IgD-negative memory B cell (primary cell): ENCODE measurements around the gene GBP2. TPM values are rescaled to one million over a fixed set of nuclear protein-coding genes. Genes with fewer than 3 reads are reported as not detected.
A peak's percentile ranks its signal among the peaks of the same experiment; 100 is the strongest.

ENCODE experiments used
- H3K27ac Mint-ChIP-seq, 3 donors: one replicate each; pipeline ENCODE4 v1.8.0; 2020 to 2022; ENCODE audit warnings: mild to moderate bottlenecking in 3 of 3, mixed read lengths in 3 of 3, moderate library complexity in 1 of 3
- H3K27me3 Mint-ChIP-seq: one replicate; pipeline ENCODE4 v1.8.0; 2021; ENCODE audit warnings: mixed read lengths
- H3K36me3 Mint-ChIP-seq: one replicate; pipeline ENCODE4 v1.8.0; 2020; ENCODE audit warnings: mild to moderate bottlenecking, mixed read lengths
- H3K4me1 Mint-ChIP-seq, 3 donors: one replicate each; pipeline ENCODE4 v1.8.0; 2020 to 2022; ENCODE audit warnings: mixed read lengths in 3 of 3, mild to moderate bottlenecking in 1 of 3
- H3K4me3 Mint-ChIP-seq, 4 donors: one replicate each; pipeline ENCODE4 v1.8.0; 2020 to 2022; ENCODE audit warnings: mild to moderate bottlenecking in 4 of 4, mixed read lengths in 4 of 4, moderate library complexity in 3 of 4
- H3K9me3 Mint-ChIP-seq, 3 donors: one replicate each; pipeline ENCODE4 v1.8.0; 2020 to 2021; ENCODE audit warnings: mixed read lengths in 3 of 3, mild to moderate bottlenecking in 1 of 3
- polyA plus RNA-seq: library from polyadenylated mRNA; unstranded; fragments of 300-500 nt; fragmentation: Illumina TruSeq; gene quantifications from one replicate; pipeline ENCODE4 v1.2.3, GENCODE V29; 2021

GBP2 gene, protein sequence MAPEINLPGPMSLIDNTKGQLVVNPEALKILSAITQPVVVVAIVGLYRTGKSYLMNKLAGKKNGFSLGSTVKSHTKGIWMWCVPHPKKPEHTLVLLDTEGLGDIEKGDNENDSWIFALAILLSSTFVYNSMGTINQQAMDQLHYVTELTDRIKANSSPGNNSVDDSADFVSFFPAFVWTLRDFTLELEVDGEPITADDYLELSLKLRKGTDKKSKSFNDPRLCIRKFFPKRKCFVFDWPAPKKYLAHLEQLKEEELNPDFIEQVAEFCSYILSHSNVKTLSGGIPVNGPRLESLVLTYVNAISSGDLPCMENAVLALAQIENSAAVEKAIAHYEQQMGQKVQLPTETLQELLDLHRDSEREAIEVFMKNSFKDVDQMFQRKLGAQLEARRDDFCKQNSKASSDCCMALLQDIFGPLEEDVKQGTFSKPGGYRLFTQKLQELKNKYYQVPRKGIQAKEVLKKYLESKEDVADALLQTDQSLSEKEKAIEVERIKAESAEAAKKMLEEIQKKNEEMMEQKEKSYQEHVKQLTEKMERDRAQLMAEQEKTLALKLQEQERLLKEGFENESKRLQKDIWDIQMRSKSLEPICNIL
- 9.4 TPM for polyA plus RNA-seq

DNA sequence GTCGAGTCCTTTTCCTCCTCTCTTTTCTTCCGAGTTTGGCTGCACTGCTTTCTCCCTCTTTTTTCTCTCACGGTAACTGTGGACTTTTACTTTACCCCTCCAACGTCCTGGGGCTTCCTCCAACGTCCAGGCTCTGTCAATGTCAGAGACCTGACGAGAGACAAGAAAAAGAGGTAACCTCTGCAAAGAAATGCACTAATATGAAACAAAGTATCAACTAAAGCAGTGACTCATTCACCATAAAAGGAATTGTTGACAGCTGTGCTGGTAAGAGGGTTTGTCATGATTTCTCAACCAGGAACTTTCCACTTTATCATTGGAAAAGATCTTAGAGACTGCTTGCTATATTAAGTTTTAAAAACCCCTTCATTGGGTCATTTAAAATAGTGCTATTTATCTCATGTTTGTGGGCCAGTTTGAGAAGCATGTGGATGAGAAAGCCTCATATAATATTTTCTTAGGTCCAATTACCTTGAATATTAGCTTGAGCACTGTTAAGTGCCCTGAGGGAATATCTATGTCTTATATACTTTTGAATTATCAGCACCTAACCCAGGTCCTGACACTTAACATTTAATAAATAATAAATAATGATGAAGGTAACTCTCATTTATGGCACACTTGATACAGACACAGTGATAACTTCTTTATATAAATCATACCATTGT, at the start of gene GBP2:
TSS of gene GBP2 (minus strand) at position 202 of the 668 bp plus-strand sequence. CDS start 4,148 bp downstream, outside the sequence.
- Mint-ChIP-seq H3K4me1 (peaks cover 33 to 49% (median 44%) of the 10 kb centered on the region in 3 donors), H3K4me3 (peak within 1 kb of the TSS; percentile 82 to 95 (median 92)), H3K27ac (peak within 1 kb of the TSS; percentile 73 to 95 (median 90)), H3K9me3 (no peaks in the 10 kb centered on the region), H3K27me3 (no peaks in the 10 kb centered on the region), H3K36me3 (peaks cover 3% of the 10 kb centered on the region)

DNA sequence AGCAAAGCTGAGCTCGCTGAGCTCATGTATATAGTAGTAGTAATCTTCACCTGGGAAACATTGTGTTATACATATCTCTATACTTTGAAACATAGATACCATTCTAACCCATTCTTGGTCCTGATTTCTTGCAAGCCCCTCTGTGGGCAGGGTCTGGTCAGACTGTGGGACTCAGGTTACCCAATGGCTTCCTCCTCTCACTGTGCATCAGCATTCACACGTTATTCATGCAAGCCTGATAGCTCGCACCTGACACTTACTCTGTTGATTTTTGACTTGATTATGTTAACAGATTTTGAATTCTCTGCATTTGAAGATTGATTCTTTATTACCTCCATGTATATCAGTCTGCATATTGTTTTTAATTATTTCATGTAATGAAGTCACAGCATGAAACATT, 48.6 kb upstream of the GBP2 start:
- no peak overlapping the region for H3K27ac Mint-ChIP-seq
- no peaks in the 10 kb centered on the region for H3K27me3 Mint-ChIP-seq
- peaks cover 7 to 9% (median 8%) of the 10 kb centered on the region in 3 donors for H3K4me1 Mint-ChIP-seq
- no peaks in the 10 kb centered on the region for H3K36me3 Mint-ChIP-seq
- H3K4me3 Mint-ChIP-seq: no peak overlapping the region
- H3K9me3 Mint-ChIP-seq: peaks cover 0 to 3% (median 0%) of the 10 kb centered on the region in 3 donors

DNA sequence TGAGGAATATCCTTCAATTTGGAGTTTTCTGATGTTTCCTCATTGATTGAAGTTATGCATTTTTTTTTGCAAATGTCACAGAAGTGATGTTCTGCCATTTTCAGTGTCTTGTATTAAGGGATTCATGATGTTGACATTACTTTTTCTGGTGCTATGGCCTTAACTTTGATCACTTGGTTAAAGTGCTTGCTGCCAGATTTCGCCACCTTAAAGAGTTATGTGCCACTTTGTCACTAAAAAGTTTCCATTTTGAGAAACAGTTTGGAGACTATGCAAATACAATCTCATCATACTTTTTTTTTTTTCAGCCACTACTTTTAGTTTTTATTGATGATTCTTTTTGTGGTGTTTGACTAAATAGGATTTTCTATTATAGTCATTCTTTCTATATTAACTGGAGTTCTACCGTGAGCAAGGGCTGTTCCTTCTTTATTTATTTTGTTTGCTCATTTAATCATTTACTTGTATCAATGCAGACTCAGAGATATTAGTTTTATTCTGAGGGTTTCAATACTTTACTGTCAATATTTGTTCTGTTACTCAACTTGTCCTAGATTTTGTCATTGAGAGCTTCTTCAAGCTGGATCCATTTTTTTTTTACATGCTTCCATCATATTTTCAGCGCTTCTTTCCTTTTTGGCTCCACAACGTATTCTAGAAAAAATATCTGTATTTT, 46.7 kb upstream of the GBP2 start:
- peaks cover 7 to 9% (median 8%) of the 10 kb centered on the region in 3 donors for H3K4me1 Mint-ChIP-seq
- no peaks in the 10 kb centered on the region for H3K36me3 Mint-ChIP-seq

DNA sequence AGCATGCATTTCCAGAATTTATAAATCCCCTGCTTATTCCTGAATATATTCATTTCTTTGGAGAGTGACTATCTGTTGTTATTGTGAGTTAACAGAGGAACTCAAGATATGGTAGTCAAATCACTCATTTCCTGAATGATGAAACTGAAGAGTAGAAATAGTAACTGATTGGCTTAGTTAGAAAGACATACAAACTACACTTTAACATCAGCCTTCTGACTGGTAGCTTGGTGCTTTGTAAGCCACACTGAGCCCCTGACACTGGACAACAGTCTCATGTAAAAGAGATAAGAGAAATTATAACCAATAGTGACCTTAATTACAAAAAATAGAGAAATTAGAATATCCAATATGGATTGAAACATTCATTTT, 45.1 kb upstream of the GBP2 start:
- peak overlapping the region in 1 of 4 donors; percentile 76 for H3K4me3 Mint-ChIP-seq
- H3K27ac Mint-ChIP-seq: no peak overlapping the region
- H3K4me1 Mint-ChIP-seq: peaks cover 8 to 12% (median 12%) of the 10 kb centered on the region in 3 donors
- peaks cover 0 to 3% (median 0%) of the 10 kb centered on the region in 3 donors for H3K9me3 Mint-ChIP-seq
- no peaks in the 10 kb centered on the region for H3K36me3 Mint-ChIP-seq
- H3K27me3 Mint-ChIP-seq: no peaks in the 10 kb centered on the region

More for the DNA sequence above, 46.7 kb upstream of the GBP2 start:
- Mint-ChIP-seq H3K27me3 (no peaks in the 10 kb centered on the region), H3K27ac (no peak overlapping the region), H3K9me3 (peaks cover 0 to 3% (median 0%) of the 10 kb centered on the region in 3 donors), H3K4me3 (no peak overlapping the region)

DNA sequence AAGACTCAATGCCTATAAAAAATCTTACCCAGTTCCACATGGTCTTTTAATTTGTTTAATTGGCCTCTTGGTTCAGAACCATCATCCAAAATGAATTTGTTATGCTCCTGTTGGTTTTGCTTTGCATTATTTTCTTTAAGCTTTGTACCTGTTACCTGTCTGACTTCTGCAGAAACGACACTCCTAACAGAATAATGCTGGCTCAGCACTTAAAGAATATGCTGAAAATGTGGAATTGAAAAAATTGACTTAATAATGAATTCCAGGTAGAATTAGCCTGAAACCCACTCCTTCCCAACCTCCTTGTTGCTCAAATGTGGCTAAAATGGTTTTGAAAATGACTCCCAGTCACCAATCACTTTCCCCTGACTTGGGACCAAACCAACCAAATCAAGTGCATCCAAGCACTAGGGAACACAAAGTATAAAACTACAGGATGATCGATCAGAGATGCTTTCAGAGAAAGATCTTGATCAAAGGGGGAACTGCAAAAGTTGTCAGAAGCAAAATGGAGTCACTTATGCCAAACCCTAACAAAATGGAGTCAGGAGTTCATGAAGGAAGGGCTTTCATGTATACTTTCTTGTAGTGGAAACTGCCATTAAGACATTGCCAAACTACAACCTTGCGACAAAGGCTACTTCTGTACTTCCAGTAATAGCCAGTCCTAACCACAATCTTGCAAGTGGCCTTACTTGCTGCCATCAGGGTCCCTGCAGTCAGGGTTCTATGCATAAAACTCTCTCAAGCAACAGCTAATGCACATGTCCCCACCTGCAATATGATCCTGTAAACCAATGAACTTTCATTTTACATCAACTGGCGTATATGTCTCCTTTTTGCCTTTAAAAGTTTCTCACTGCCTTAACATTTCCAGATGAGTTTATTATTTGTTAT, 44.5 kb upstream of the GBP2 start:
- peak overlapping the region in 1 of 4 donors; percentile 76 for H3K4me3 Mint-ChIP-seq
- no peaks in the 10 kb centered on the region for H3K36me3 Mint-ChIP-seq
- no peaks in the 10 kb centered on the region for H3K27me3 Mint-ChIP-seq
- H3K27ac Mint-ChIP-seq: no peak overlapping the region
- peaks cover 8 to 12% (median 12%) of the 10 kb centered on the region in 3 donors for H3K4me1 Mint-ChIP-seq
- H3K9me3 Mint-ChIP-seq: peaks cover 0 to 3% (median 0%) of the 10 kb centered on the region in 3 donors

DNA sequence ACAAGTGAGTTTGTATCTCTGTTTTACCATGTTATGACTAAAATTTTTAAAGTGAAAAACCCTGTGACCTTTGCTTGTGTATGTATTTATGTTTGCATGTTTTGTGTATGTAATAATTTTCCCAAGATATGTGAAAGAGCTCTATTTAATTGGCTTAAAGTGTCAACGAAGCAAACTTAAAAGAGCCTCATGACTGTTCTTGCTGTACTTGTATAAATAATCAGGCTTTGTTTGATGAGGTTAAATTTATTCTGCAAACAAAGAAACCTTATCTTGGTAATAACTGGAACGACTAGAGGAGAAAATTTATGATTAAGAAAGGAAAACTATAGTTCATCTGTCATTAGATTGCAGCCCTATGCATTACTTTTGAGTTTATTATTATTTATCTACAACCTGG, 43.3 kb upstream of the GBP2 start:
- H3K27ac Mint-ChIP-seq: no peak overlapping the region
- no peak overlapping the region for H3K4me3 Mint-ChIP-seq
- peaks cover 2% of the 10 kb centered on the region for H3K27me3 Mint-ChIP-seq
- H3K9me3 Mint-ChIP-seq: peaks cover 0 to 3% (median 0%) of the 10 kb centered on the region in 3 donors
- peaks cover 8 to 12% (median 12%) of the 10 kb centered on the region in 3 donors for H3K4me1 Mint-ChIP-seq
- no peaks in the 10 kb centered on the region for H3K36me3 Mint-ChIP-seq

DNA sequence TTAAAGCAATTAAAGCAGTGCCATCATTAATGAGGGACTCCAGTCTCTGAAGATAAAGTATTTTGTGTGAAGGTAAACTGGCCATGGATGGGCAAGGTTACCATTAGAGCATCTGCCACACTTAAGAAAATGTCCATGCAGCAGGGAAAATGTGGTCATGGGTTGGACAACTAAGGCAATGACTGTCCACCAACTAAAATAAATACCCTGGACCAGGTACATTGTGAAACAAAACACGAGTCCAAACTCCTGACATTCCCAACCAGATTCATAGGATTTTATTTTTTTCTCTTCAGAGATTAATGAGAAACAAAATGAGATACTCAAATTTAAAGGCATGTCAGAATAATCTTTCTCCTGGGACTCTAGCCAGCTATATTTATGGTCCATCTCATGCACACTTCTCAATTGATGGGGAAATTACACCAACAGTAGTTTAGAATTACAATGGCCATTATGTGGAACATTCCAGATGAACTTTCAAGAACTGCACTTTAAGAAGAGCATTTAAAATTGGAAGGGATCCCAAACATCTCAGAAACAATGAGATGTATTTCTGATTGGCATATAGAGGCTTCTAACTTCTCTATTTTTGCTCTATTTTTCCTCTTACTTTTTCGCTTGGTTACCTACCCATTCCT, 41.8 kb upstream of the GBP2 start:
- Mint-ChIP-seq H3K9me3 (no peaks in the 10 kb centered on the region), H3K27me3 (peaks cover 2% of the 10 kb centered on the region), H3K36me3 (no peaks in the 10 kb centered on the region), H3K4me3 (no peak overlapping the region), H3K4me1 (peaks cover 8 to 12% (median 12%) of the 10 kb centered on the region in 3 donors), H3K27ac (no peak overlapping the region)

DNA sequence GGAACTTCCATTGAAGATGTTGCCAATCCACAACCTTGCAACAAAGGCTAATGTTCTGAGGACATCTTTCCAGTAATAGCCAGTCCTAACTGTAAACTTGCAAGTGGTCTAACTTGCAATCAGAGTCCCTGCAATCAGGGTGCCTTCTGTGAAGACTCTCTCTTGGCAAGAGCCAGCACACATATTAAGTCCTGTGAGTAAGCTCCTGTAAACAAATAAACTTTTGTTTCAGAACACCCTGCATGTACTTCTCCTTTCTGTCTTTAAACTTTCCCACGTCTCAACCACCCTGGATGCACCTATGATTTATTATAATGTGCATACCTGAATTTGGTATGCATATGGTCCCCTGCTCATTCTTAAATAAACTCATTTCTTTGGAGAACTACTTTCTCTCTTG, 40.8 kb upstream of the GBP2 start:
- Mint-ChIP-seq H3K4me3 (no peak overlapping the region), H3K9me3 (no peaks in the 10 kb centered on the region), H3K36me3 (no peaks in the 10 kb centered on the region), H3K27ac (no peak overlapping the region), H3K27me3 (peaks cover 2% of the 10 kb centered on the region), H3K4me1 (peaks cover 3 to 14% (median 12%) of the 10 kb centered on the region in 3 donors)

DNA sequence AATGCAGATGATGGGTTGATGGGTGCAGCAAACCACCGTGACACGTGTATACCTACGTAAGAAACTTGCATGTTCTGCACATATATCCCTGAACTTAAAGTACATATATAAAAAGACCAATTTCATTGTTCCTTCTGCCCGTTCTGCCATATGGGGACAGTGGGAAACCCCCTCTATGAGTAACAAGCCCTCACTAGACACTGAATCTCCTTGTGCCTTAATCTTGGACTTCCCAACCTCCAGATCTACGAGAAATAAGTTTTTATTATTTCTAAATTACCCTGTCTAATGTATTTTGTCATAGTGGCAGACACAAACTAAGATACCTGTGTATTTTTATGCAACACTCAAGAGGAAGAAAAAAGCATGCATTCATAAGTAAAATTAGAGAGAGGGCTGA, 39.9 kb upstream of the GBP2 start:
- Mint-ChIP-seq H3K4me1 (peaks cover under 1 to 9% (median 6%) of the 10 kb centered on the region in 3 donors), H3K9me3 (peaks cover 0 to 3% (median 2%) of the 10 kb centered on the region in 3 donors), H3K36me3 (no peaks in the 10 kb centered on the region), H3K27ac (no peak overlapping the region), H3K4me3 (no peak overlapping the region), H3K27me3 (peaks cover 2% of the 10 kb centered on the region)

DNA sequence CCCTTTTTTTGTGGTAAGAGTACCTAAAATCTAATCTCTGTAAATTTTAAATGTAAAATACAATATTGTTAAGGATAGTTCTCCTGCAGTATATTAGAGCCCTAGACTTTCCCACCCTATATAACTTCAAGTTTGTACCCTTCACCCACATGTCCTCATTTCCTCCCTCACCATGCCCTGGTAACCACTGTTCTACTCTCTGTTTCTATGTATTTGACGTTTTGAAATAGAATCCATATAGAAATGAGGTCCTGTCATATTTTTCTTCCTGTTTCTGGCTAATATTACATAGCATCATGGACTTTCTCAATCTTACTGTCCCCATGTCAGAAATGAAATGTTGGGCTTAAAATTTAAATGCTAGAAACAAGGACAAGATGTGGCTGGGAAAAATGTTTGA, 25.1 kb upstream of the GBP2 start:
- no peak overlapping the region for H3K4me3 Mint-ChIP-seq
- H3K4me1 Mint-ChIP-seq: peaks cover 0 to 4% (median 1%) of the 10 kb centered on the region in 3 donors
- H3K27ac Mint-ChIP-seq: no peak overlapping the region
- H3K36me3 Mint-ChIP-seq: peaks cover 3% of the 10 kb centered on the region
- H3K27me3 Mint-ChIP-seq: peaks cover 7% of the 10 kb centered on the region
- H3K9me3 Mint-ChIP-seq: peaks cover under 1 to 3% (median 1%) of the 10 kb centered on the region in 3 donors

DNA sequence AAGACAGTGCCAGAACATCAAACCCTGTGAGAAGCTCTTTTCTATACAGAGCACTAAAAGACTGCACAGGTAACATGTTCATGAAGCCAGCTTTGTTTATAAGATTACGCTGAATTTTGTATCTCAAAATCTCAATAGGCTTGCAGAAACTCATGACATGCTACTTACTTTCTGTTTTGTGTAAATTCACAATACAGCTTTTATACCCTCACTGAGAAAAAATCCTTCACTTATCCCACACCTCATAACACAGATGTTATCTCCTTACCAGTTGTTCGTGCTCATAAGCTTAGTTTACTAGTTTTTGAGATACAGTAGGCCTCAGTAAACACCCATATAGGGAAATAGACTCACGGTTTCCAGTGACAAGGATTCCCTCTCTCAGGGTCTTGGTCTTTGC, 24.1 kb upstream of the GBP2 start:
- no peak overlapping the region for H3K4me3 Mint-ChIP-seq
- peaks cover 7% of the 10 kb centered on the region for H3K27me3 Mint-ChIP-seq
- peaks cover 0 to 4% (median 1%) of the 10 kb centered on the region in 3 donors for H3K4me1 Mint-ChIP-seq
- no peak overlapping the region for H3K27ac Mint-ChIP-seq
- H3K9me3 Mint-ChIP-seq: no peaks in the 10 kb centered on the region
- H3K36me3 Mint-ChIP-seq: peaks cover 3% of the 10 kb centered on the region

DNA sequence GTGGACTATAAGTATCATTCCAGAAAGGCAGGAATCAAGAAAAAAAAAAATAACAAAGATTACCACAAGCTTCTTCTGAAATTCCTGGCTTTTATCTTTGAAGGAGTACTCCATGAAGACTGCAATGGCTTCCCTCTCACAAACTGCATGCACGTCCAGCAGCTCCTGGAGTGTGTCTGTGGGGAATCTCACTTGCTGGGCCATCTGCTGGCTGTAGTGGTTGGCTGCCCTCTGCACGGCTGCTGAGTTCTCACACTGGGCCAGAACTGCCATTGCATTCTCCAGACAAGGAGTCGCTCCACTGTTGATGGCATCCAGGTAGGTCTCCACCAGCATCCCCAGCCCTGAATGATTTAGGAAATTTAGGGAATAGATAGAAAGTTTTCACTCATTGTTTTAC, 23.3 kb upstream of the GBP2 start:
- Mint-ChIP-seq H3K4me3 (no peak overlapping the region), H3K4me1 (peaks cover 0 to 4% (median 1%) of the 10 kb centered on the region in 3 donors), H3K9me3 (no peaks in the 10 kb centered on the region), H3K36me3 (peaks cover 3% of the 10 kb centered on the region), H3K27ac (no peak overlapping the region), H3K27me3 (peaks cover 7% of the 10 kb centered on the region)
